K562 (cell line): ENCODE results near the gene PPP4R1. TPM values are rescaled to one million over a fixed set of nuclear protein-coding genes. Genes with fewer than 3 reads are reported as not detected.

Source experiments
- BCOR ChIP-seq: fragments of 450-650 bp; IDR thresholded peaks from 2 replicates; pipeline ENCODE4 v1.6.1; 2016
- BDP1 ChIP-seq: IDR thresholded peaks from 3 replicates; pipeline ENCODE4 v1.6.1; 2011; ENCODE audit not compliant: insufficient read length, insufficient read depth
- CBX2 ChIP-seq: fragments of 200-600 bp; sonication (generic); IDR thresholded peaks from one replicate; pipeline ENCODE4 v1.6.1; 2012; ENCODE audit warnings: mild to moderate bottlenecking, low read length, inconsistent platforms; ENCODE audit not compliant: insufficient read depth, poor library complexity, severe bottlenecking
- FOXP4 ChIP-seq: sonication (generic); formaldehyde crosslinking; IDR thresholded peaks from 2 replicates; pipeline ENCODE4 v1.8.0; 2022; ENCODE audit warnings: mild to moderate bottlenecking, missing genetic modification reagents, borderline replicate concordance
- GMEB1 ChIP-seq: fragments of 250-450 bp; sonication (Bioruptor Pico); IDR thresholded peaks from 2 replicates; pipeline ENCODE4 v1.4.0; 2020; ENCODE audit warnings: mild to moderate bottlenecking
- MGA ChIP-seq: fragments of 450-650 bp; IDR thresholded peaks from 2 replicates; pipeline ENCODE4 v1.6.1; 2016; ENCODE audit warnings: mild to moderate bottlenecking, moderate library complexity
- ZBTB12 ChIP-seq: fragments of 250-450 bp; sonication (Bioruptor Pico); IDR thresholded peaks from 2 replicates; pipeline ENCODE4 v1.4.0; 2020
- polyA plus RNA-seq, 8 experiments: library from polyadenylated mRNA; depleted of rRNA in 4 of 8; stranded (reverse) in 5 of 8; unstranded in 3 of 8; fragments of >200 nt; fragmentation: Nextera tagmentation in 2 of 8; fragmentation: Illumina TruSeq in 1 of 8; extraction: Ambion mirVana in 2 of 8; extraction: Trizol in 1 of 8; gene quantifications; 2 replicates each; pipeline versions ENCODE4 v1.2.1 to v1.2.3, GENCODE V29; 2011 to 2014; ENCODE audit warnings: inconsistent platforms in 1 of 8, missing spikeins in 1 of 8
- total RNA-seq, 7 experiments: library from RNA; depleted of rRNA in 6 of 7; stranded (reverse); fragments of >200 nt in 6 of 7; fragmentation: Illumina TruSeq in 2 of 7; extraction: Trizol in 2 of 7; gene quantifications; 2 replicates each; pipeline versions ENCODE4 v1.2.1 to v1.2.3, GENCODE V29; 2011 to 2021; ENCODE audit warnings: low replicate concordance in 1 of 7

The PPP4R1 gene
- total and polyA plus RNA-seq, 9 of the 15 experiments (the other 6 are each of a cell fraction or from before 2014, with no cell fraction given), result 23.5 to 136 (median 84.5) TPM

GRCh38 chr18:9613550-9614400 is 584 bp downstream of the PPP4R1 start (continued):
- no peak for TF ChIP-seq MGA
- no peak for TF ChIP-seq CBX2
- no peak for TF ChIP-seq FOXP4
- TF ChIP-seq GMEB1, result no peak
- TF ChIP-seq BDP1, result no peak
- no peak for TF ChIP-seq ZBTB12 (CRISPR knock-in tag)
- TF ChIP-seq BCOR, result peak; percentile 52
